HG03196 (cell line): ENCODE results near the gene CAMTA1.

Source experiments
- ATAC-seq: cut with Tn5 transposase; IDR thresholded peaks from one replicate; pipeline ENCODE4 v1.9.1; 2021; ENCODE audit not compliant: unreplicated experiment

CAMTA1 gene

DNA sequence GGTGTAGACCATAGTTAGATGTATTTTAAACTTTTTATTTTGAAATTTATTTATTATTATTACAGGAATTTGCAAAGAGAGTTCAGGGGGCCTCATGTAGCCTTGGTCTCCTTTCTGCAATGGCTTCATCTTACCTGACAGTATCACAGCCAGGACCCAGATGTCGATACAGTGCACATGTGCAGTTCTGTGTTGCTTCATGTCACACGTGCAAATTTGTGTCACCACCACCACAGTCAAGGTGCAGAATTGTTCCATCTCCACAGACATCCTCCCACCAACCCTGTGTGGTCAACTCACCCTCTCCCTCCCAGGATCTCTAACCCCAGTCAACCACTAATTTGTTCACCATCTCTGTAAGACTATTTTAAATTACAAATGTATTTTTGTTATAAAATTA lies 184.5 kb downstream of the CAMTA1 start:
- no peak for ATAC-seq

GRCh38 chr1:6970221-6970620 lies 185.0 kb downstream of the CAMTA1 start:
- no peak for ATAC-seq

GRCh38 chr1:6971048-6971447 lies 185.8 kb downstream of the CAMTA1 start:
- ATAC-seq: no peak

- ATAC-seq: no peak
These were observed 186.4 kb downstream of the CAMTA1 start for GRCh38 chr1:6971699-6972098.

DNA sequence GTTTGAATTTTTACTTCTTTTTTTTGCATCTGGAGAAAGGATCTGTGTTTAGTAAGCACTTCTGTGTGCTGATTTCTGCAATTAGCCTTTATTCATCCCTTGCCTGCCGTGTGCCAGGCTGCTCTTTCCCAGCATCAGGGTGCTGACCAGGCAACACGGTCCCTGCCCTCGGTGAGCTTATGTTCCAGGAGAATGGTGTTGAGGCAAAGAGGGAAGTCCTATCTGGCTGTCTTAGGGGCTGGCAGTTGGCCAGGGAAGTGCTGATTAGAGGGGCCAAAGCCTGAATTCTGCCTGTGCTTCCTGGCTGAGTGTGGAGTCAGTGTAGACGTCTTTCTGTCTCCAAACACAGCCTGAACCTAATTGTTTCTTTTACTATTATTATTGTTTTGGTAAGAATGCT lies 187.1 kb downstream of the CAMTA1 start:
- ATAC-seq: no peak

- no peak for ATAC-seq
These were observed 190.2 kb downstream of the CAMTA1 start for GRCh38 chr1:6975331-6976043.

DNA sequence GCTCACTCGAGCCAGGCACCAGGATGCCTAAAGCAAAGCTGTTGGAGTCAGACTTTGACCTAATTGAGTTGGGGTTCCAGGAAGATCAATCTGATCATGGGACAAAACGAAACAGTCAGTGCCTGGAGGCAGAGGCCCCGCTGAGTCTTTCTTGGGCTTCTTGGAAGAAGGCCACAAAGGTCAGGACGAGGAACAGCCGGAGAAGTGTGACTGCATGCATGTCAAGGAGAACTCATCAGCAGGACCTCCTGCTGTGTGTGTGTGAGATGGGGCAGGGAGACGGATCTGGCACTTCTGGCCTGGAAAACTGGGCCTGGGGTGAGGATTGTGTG lies 190.8 kb downstream of the CAMTA1 start:
- no peak for ATAC-seq

DNA sequence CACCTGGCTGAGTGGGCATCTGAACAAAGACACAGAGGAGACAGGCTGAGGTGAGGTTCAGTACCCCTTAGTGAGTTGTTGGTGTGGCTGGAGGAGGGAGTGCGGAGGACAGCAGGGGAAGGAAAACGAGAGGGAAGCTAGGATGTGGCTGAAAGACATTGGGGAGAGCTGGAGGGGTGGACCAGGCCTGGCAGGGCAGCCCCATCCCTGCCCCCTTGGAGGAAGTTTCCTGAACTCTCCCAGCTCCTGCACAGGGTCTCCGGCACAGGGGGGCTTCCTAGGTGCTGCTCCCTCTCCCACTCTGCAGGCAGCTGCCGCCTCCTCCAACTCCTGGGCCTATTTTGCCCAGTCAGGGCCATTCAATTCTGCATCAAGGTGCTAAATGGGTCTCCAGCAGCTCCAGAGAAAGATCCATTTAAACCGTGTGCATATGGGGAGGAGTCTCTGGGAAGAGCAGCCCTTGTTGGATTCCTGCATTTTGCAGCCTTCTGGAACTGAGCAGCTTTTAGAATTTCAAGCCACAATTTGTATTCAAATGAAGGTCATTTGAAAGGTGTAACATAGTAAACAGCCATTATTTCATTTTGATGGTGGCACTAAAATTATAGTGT lies 193.9 kb downstream of the CAMTA1 start:
- ATAC-seq: no peak

- ATAC-seq: no peak
These were observed 196.3 kb downstream of the CAMTA1 start for GRCh38 chr1:6981595-6981994.

DNA sequence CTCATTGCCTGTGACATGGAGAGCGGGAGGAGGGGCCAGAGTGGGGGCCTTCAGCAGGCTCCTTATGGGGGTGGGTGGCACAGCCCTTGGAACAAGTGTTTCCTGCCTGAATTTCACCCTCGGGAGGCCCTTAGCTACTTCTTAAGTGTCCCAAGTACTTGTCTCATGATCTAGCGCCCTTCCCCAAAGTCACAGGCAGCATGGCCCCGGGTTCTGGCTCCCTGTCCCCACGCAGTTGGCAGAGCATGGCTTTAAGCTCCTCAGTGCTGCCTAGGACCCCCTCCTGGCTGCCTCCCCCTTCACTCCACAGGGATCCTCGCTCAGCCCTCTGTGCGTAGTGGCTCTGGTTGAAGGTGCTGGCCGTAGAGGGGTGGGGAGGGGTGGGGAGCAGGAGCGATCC lies 197.2 kb downstream of the CAMTA1 start:
- no peak for ATAC-seq

- ATAC-seq: no peak
These were observed 197.6 kb downstream of the CAMTA1 start for GRCh38 chr1:6982860-6983259.

DNA sequence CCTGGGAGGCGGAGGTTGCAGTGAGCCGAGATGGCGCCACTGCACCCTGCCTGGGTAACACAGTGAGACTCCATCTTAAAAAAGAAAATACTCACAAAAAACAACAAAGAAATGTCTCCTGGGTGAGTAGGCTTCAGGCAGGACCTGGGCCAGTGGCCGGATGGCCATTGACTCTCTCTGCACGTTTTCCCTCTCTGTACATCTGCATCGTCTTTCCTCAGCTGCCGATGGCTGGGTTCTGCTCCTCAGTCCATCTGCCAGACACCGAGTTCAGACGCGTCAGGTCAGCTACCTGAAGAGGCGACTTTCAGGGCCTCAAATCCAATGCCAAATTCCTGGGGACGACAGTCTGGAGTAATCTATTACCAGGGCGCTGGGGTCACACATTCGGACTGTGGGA lies 199.3 kb downstream of the CAMTA1 start:
- no peak for ATAC-seq

- ATAC-seq: no peak
These were observed 199.7 kb downstream of the CAMTA1 start for GRCh38 chr1:6984986-6985385.

DNA sequence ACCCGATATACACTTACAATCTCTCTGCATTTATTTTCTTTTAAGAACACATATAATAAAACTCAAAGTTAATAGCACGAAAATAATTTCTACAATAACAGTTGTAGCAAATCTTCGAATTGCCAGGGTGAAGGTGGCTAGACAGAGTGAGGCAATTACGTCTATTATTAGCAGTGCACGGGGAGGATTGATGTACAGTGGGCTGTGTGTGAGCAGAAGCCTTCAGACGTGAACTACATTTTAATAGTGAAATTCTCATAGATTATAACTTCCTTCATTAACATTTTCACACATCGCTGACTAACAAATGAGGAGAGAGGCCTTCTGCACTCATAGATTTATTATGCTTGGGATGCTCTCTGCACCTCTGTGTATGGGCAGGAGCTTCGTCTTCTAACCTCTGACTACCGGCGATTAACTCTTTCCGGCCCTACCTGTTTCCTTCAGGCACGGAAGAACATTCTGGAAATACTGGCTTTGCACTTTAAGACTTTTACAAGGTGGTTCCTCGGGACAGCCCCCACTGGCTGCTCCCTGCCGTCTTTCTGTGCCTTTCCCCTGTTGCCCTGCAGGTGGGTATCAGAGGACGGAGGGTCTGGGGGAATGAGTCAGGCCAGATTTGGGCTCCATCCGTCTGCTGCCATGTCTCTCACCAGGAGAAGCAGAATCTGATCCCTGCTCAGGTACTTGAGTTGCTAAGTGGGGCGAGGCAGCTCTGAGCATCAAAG lies 200.5 kb downstream of the CAMTA1 start:
- no peak for ATAC-seq

DNA sequence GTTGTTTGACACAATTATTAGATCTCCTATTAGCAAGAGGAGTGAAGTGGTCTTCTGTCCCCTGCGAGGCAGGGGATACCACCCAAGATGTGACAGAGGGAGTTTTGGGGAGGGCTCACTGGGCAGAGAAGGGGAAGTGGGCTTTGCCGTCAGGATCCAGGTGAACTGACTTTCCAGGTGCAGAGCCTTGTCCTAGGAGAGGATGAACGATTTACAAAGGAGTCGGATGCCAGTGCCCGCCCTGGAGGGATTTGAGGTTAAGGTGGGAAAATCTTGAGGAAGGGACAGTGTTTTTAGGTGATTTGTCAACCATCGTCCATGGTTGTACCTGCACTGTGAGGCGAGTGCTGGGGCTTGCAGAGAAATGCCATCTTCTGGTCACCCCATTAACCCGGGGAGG lies 201.0 kb downstream of the CAMTA1 start:
- no peak for ATAC-seq

- ATAC-seq: no peak
These were observed 202.7 kb downstream of the CAMTA1 start for GRCh38 chr1:6987940-6988339.

DNA sequence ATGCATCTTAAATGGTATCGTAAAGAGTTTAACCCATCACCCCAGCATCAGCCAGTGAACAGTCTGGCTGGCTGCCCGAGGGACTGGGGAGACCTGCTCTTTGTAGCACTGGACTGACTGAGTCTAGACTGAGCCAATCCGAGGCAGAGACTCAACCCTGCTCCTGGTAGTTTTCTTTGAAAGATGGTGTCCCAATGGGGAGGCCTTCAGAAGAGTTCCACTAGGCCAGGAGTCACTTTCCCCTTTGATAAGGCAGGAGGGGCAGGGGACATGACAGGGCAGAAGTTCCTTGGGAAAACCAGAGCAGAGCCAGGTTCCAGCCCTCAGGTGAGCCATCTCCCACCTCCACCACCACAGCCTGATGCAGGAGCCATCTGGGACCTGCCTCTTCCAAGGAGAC lies 203.5 kb downstream of the CAMTA1 start:
- ATAC-seq: no peak

- no peak for ATAC-seq
These were observed 204.2 kb downstream of the CAMTA1 start for GRCh38 chr1:6989212-6990159.

DNA sequence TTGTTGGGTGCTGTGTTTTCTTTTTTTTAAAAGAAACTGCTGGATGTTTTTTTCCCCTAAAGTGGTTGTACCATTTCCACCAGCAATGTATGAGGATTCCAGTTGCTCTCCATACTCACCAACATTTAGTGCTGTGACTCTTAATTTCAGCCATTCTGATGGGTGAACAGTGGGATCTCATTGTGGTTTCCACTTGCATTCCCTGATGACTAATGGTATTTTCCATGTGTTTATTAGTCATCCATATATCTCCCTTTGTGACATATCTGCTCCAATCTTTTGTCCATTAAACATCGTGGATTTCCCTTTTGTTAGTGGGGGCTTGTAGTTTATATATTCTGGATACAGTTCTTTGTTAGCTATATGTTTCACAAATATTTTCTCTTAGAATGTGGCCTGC lies 206.0 kb downstream of the CAMTA1 start:
- no peak for ATAC-seq

- no peak for ATAC-seq
These were observed 210.5 kb downstream of the CAMTA1 start for GRCh38 chr1:6995789-6996188.

DNA sequence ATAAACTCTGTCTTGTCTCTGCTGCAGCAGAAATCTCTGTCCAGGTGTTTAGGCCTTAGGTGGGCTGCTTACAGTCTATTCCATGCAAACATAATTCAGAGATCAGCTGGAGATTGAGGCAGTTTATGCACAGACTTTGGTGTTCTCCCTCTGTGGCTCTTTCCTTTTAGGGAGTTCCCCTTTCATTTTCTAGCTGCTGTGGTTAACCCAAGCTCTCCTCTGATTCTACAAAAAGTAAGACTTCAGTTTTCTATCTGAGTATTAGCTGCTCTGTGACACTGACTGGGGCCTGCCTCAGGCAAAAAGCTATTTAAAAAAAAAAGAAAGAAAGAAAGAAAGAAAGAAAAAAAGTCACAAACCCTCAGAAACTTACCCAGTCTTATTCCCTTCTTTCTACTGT lies 211.1 kb downstream of the CAMTA1 start:
- no peak for ATAC-seq
